ENCODE results near the gene SCGN. TPM values are rescaled to one million over a fixed set of nuclear protein-coding genes. Genes with fewer than 3 reads are reported as not detected.

The SCGN gene
- total and polyA plus RNA-seq, 2 of the 4 experiments (the other 2 are of a cell fraction): not detected

DNA sequence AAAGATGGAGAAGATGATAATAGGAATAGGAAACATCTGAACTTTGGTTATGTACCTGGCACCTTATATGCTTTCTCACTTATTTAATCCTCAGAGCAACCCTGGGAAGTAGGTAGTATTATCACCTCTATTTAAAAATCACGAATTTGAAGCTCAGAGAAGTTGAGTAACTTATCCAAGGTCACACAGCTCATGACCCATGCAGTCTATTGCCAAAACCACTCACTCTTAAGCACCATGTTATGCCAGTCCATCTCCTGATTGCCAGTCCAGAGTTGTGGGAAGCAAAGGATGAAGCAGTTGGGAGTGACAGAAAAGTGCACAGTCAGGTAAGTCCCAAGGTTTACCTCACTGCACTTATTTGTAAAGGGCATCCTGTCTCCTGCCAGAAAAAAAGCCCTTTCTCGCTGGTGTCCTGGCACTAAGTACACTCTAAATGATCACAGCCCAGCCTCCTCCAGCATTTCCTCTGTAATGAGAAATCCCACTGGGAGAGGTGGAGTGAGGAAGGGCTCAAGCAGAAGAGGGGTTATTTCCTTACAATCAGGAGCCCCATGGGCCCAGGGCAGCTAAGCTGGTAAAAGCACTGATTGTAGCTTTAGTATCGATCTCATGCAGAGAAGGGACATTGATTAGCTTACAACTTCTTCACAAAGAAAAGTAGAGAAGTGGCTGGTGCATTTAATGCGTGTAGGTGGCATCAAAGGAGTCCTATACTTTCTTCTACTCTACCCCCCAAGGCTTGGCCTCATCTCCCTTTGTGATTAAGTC is 21.3 kb upstream of the SCGN start:
- H3K14ac ChIP-seq (replicated peaks; ENCODE audit: low read depth, low read length): no peak overlapping the region
- in situ Hi-C loops (cut with MboI; ENCODE audit: low sequenced_read_pairs): no loop called here
- dilution Hi-C loops (cut with HindIII; ENCODE audit: low sequenced_read_pairs, unreplicated experiment): no loop called here
- H3K23ac ChIP-seq (ENCODE audit: low read depth, low read length): no peak overlapping the region
- CTCF ChIA-PET: interaction anchor here (0.6 kb wide), 1 partner anchor 1650 kb away, joined by 3 read pairs; no protein-coding TSS in a partner anchor
- no peaks in the 10 kb centered on the region for H3K9me1 ChIP-seq (ENCODE audit: insufficient read depth, low read length)
- no peak overlapping the region for H4K91ac ChIP-seq (ENCODE audit: insufficient read depth, low read depth, low read length)
- H4K5ac ChIP-seq (ENCODE audit: low read depth, low read length): no peak overlapping the region
- no peaks in the 10 kb centered on the region for H4K20me1 ChIP-seq (ENCODE audit: insufficient read depth, low read length)
- no peak overlapping the region for H4K8ac ChIP-seq (ENCODE audit: low read depth in 2 of 2, low read length in 2 of 2)
- H2AK9ac ChIP-seq (replicated peaks; ENCODE audit: low read depth, low read length, poor library complexity): no peak overlapping the region
- H3K4ac ChIP-seq (ENCODE audit: low read depth, low read length): no peak overlapping the region
- no peak overlapping the region for H3K56ac ChIP-seq (ENCODE audit: extremely low read depth, insufficient read depth, low read length)
- no peaks in the 10 kb centered on the region for H3K9me3 ChIP-seq (ENCODE audit: control insufficient read depth, insufficient read depth, low read length)
- H3K79me1 ChIP-seq (ENCODE audit: low read depth in 1 of 2, low read length in 2 of 2): no peaks in the 10 kb centered on the region
- no peak overlapping the region for H3K9ac ChIP-seq (ENCODE audit: low read depth, low read length)
- DNase-seq (no peak), ATAC-seq (ENCODE audit: low read depth) (no peak)
- no peaks in the 10 kb centered on the region for H3K36me3 ChIP-seq (ENCODE audit: control insufficient read depth, insufficient read depth, low read length)
- H3K27me3 ChIP-seq (ENCODE audit: control insufficient read depth, insufficient read depth, low read length): no peaks in the 10 kb centered on the region
- no peak overlapping the region for H2BK5ac ChIP-seq (ENCODE audit: low read depth, low read length, poor library complexity, severe bottlenecking)
- H3K4me3 ChIP-seq (ENCODE audit: insufficient read depth, low read depth, low read length): no peak overlapping the region
- H2BK15ac ChIP-seq (ENCODE audit: low read depth, low read length): no peak overlapping the region
- no peak overlapping the region for H2AFZ ChIP-seq (replicated peaks; ENCODE audit: low read length, poor library complexity)
- WGBS, 2 experiments (ENCODE audit: extremely low coverage in 2 of 2, insufficient read length in 1 of 2): no CpG with 5 or more reads among the region's 4 CpGs
- H2BK120ac ChIP-seq (ENCODE audit: low read depth, low read length): no peak overlapping the region
- POLR2A ChIA-PET (ENCODE audit: unreplicated experiment): no interaction called here
- intact Hi-C loops (cut with micrococcal nuclease): no loop called here
- BruUV-seq (replicated peaks): no TSS peak
- H3K27ac ChIP-seq (ENCODE audit: insufficient read depth, low read length): no peak overlapping the region
- TF ChIP-seq NFE2L2 (IDR thresholded peaks at IDR 0.05; ENCODE audit: low read depth, low read length): no peak
- H2AK5ac ChIP-seq (ENCODE audit: low read depth, low read length): no peak overlapping the region
- no peak overlapping the region for H2BK20ac ChIP-seq (ENCODE audit: low read depth, low read length)
- H3K4me1 ChIP-seq (ENCODE audit: control insufficient read depth, insufficient read depth, low read length): no peaks in the 10 kb centered on the region
- H3K4me2 ChIP-seq (ENCODE audit: low read depth, low read length): no peak overlapping the region
- no peak overlapping the region for H3K18ac ChIP-seq (ENCODE audit: low read depth, low read length)
